G401.6 (cell line): ENCODE data around the gene H2BW1.
"Not testable (repeated sequence)": the region's sequence is repeated elsewhere in the genome, so short reads cannot be mapped to it uniquely, and the experiment has no call there.

Experiments
- FAIRE-seq: peaks from 2 replicates; lab custom pipeline; 2012; peaks lifted over from hg19 to GRCh38; lab: Jason Lieb, UNC

The H2BW1 gene

GRCh38 chrX:104013606-104014005, at the start of gene H2BW1:
Gene H2BW1, minus strand, starts transcription at chrX:104013708. Its CDS starts 132 bp downstream, at chrX:104013576.
- FAIRE-seq = no peak

DNA sequence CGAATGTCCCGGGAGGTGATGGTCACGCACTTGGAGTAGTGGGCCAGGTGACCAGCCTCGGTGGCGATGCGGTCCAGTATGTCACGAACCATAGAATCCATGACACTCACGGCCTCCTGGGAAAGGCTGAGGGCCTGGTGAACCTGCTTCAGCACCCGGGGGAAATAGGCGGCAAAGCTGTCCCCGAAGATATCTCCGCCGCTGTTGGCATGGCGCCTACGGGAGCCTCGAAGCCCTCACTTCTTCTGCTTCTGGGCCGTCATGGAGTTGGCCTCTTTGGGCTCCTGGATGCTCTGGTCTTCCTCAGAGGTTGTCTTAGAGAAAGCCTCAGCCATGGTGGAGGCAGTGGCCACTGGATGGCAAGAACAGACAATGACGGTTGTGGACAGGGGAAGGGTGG, 49.1 kb upstream of the H2BW1 start:
- not testable (repeated sequence) for FAIRE-seq

- FAIRE-seq = not testable (repeated sequence)
Measured at GRCh38 chrX:104054956-104055355, 41.4 kb upstream of the H2BW1 start.

- no peak for FAIRE-seq
Measured at GRCh38 chrX:104047171-104047570, 33.7 kb upstream of the H2BW1 start.

DNA sequence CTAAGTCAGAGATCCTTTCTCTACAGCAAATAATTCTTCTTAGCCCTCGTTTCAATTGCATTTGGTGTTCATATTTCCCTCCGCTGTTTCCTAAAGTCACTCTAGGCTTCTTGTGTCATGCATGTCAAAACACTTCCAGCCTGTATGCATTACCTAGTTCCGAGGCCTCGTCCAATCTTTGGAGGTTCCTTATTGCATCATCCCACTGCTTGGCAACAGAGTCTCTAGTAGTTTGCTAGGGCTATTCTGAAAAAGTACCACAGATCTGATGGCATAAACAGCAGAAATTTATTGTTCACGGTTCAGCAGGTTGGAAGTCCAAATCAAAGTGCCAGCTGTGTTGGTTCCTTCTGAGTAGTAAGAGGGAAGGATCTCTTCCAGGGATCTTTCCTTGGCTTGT, 32.1 kb upstream of the H2BW1 start:
- no peak for FAIRE-seq

- FAIRE-seq = no peak
Measured at GRCh38 chrX:104041003-104041402, 27.5 kb upstream of the H2BW1 start.

DNA sequence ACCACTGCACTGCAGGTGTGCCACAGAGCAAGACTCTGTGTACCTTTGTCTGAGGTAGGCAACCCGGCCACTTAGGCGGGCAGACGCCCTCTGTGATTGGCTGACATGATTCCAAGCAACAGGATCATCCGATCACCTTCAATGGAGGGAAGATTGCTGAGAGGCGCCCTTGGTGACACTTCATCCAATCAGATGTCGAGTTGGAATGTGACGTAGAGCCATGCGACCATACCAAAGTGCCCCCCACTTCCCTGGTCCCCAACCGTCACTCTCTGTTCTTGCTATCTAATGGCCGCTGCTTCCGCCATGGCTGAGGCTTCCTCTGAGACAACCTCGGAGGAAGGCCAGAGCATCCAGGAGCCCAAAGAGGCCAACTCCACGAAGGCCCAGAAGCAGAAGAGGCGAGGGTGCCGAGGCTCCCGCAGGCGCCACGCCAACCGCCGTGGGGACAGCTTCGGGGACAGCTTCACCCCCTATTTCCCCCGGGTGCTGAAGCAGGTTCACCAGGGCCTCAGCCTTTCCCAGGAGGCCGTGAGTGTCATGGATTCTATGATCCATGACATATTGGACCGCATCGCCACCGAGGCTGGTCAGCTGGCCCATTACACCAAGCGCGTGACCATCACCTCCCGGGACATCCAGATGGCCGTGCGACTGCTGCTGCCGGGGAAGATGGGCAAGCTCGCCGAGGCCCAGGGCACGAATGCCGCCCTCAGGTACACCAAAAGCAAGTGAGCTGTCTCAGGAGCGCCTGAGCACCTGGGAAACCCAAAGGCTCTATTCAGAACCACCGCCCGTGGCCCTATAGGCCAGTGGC, 26.4 kb upstream of the H2BW1 start, which contains the start of gene H2BW2:
H2BW2 (plus strand) TSS at position 268 of the 817 bp plus-strand sequence; CDS start at position 307, 39 bp downstream.
- FAIRE-seq = no peak

DNA sequence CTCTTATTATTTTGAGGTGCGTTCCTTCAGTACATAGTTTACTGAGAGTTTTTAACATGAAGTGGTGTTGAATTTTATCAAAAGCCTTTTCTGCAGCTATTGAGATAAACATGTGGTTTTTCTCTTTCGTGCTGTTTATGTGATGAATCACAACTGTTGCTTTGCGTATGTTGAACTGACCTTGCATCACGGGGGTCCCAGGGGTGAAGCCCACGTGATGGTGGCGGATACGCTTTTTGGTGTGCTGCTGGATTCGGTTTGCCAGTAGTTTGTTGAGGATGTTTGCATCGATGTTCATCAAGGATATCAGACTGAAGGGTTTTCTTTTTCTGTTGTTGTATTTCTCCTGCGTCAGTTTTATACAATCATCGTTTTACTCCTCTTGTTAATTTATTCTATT, 4.6 kb upstream of the H2BW1 start:
- FAIRE-seq = no peak

GRCh38 chrX:104015576-104015975, 2.1 kb upstream of the H2BW1 start:
- not testable (repeated sequence) for FAIRE-seq

- no peak for FAIRE-seq
Measured at GRCh38 chrX:104013158-104013557, 350 bp downstream of the H2BW1 start.

- no peak for FAIRE-seq
Measured at GRCh38 chrX:104008831-104009230, 4.7 kb downstream of the H2BW1 start.

DNA sequence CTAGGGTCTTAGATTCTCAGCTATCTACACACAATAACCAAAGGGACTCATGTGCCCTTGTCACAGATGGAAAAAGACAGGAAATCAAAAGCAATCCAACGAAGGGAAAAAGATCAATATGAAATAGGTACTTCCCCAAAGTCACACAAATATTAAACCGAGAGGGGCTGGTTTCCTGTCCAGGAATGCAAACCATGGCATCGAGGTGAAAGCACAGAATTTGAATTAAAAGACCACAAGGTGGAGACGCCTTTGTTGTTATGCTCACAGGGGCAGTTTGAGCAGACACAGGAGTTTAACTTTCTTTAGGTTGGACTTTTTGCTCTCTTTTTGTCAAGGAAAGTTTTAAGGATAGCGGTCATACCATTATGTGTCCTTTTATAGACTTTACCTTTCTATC, 14.3 kb downstream of the H2BW1 start:
- FAIRE-seq = no peak

GRCh38 chrX:103983508-103983907, 30.0 kb downstream of the H2BW1 start:
- not testable (repeated sequence) for FAIRE-seq

- FAIRE-seq = not testable (repeated sequence)
Measured at GRCh38 chrX:103962411-103963278, 50.9 kb downstream of the H2BW1 start, which contains the start of gene TMSB15B. Gene TMSB15B, plus strand, starts transcription at chrX:103962627.
